ENCODE measurements around the gene EHBP1L1.

EHBP1L1 gene

GRCh38 chr11:65610404-65610803 is 34.6 kb downstream of the EHBP1L1 start:
- Histone ChIP-seq H2BK120ac (ENCODE audit: low read depth, low read length) (peak overlapping the region; percentile 8), H3K27me3 (ENCODE audit: control insufficient read depth in 1 of 2, insufficient read depth in 1 of 2, low read length in 2 of 2) (no peaks in the 10 kb centered on the region), H3K27ac (ENCODE audit: low read length, poor library complexity, severe bottlenecking) (no peak overlapping the region), H3K18ac (ENCODE audit: low read depth in 1 of 2, low read length in 2 of 2) (no peak overlapping the region), H3K9ac (ENCODE audit: low read length) (peak overlapping the region; percentile 38), H4K91ac (ENCODE audit: low read length) (no peak overlapping the region), H3K4me3 (ENCODE audit: insufficient read depth in 1 of 2, low read depth in 1 of 2, low read length in 2 of 2) (peak overlapping the region in 1 of 2 experiments; percentile 1), H3K79me1 (replicated peaks; ENCODE audit: low read length, poor library complexity, severe bottlenecking) (peaks cover 27% of the 10 kb centered on the region), H2BK12ac (ENCODE audit: low read length in 2 of 2) (no peak overlapping the region), H2BK15ac (ENCODE audit: low read depth, poor library complexity, severe bottlenecking) (peak overlapping the region; percentile 55), H3K36me3 (ENCODE audit: control insufficient read depth in 1 of 2, insufficient read depth in 2 of 2, low read depth in 1 of 2, low read length in 2 of 2) (peaks cover 31 to 65% of the 10 kb centered on the region in 2 experiments), H3K4me2 (ENCODE audit: low read length, poor library complexity, severe bottlenecking) (peak overlapping the region; percentile 33), H3K14ac (ENCODE audit: low read length in 2 of 2) (no peak overlapping the region), H2AK5ac (ENCODE audit: low read length, severe bottlenecking) (peak overlapping the region; percentile 75), H3K4ac (ENCODE audit: low read depth in 1 of 2, low read length in 2 of 2) (peak overlapping the region in 1 of 2 experiments; percentile 16), H3K9me3 (ENCODE audit: control insufficient read depth, low read length) (no peaks in the 10 kb centered on the region), H4K8ac (ENCODE audit: low read length) (no peak overlapping the region), H2BK5ac (ENCODE audit: low read depth, low read length, poor library complexity, severe bottlenecking) (no peak overlapping the region), H3K4me1 (ENCODE audit: control insufficient read depth, insufficient read depth, low read depth, low read length) (peaks cover 56% of the 10 kb centered on the region), H2AFZ (ENCODE audit: low read depth, low read length) (no peak overlapping the region), H3K23ac (ENCODE audit: low read length in 2 of 2) (no peak overlapping the region)
- DNase-seq: no peak
- 61% methylated on average over 5 of the region's 6 CpGs for WGBS

- Histone ChIP-seq H3K4me1 (ENCODE audit: control insufficient read depth, insufficient read depth, low read depth, low read length) (peaks cover 51% of the 10 kb centered on the region), H2BK15ac (ENCODE audit: low read depth, poor library complexity, severe bottlenecking) (peak overlapping the region; percentile 55)
- 41% methylated on average over 6 of the region's 10 CpGs for WGBS
These were observed 35.3 kb downstream of the EHBP1L1 start for GRCh38 chr11:65611028-65611757.

GRCh38 chr11:65611758-65612603 is 36.1 kb downstream of the EHBP1L1 start:
- H3K4me1 ChIP-seq (ENCODE audit: control insufficient read depth, insufficient read depth, low read depth, low read length): peaks cover 51% of the 10 kb centered on the region
- peak overlapping the region; percentile 48 for H2BK5ac ChIP-seq (ENCODE audit: low read depth, low read length, poor library complexity, severe bottlenecking)
- H3K23ac ChIP-seq (ENCODE audit: low read length in 2 of 2): peak overlapping the region in 1 of 2 experiments; percentile 46
- peaks cover 26 to 51% of the 10 kb centered on the region in 2 experiments for H3K36me3 ChIP-seq (ENCODE audit: control insufficient read depth in 1 of 2, insufficient read depth in 2 of 2, low read depth in 1 of 2, low read length in 2 of 2)
- peak overlapping the region; percentile 50 for H2AK5ac ChIP-seq (ENCODE audit: low read length, severe bottlenecking)
- peak overlapping the region; percentile 67 for H3K4me2 ChIP-seq (ENCODE audit: low read length, poor library complexity, severe bottlenecking)
- no peaks in the 10 kb centered on the region for H3K9me3 ChIP-seq (ENCODE audit: control insufficient read depth, low read length)
- WGBS: 71% methylated on average over 12 of the region's 12 CpGs
- H3K27ac ChIP-seq (ENCODE audit: low read length, poor library complexity, severe bottlenecking): peak overlapping the region; percentile 81
- peak overlapping the region; percentile 38 to 96 for H3K4me3 ChIP-seq (ENCODE audit: insufficient read depth in 1 of 2, low read depth in 1 of 2, low read length in 2 of 2)
- peak overlapping the region; percentile 46 to 68 for H3K4ac ChIP-seq (ENCODE audit: low read depth in 1 of 2, low read length in 2 of 2)
- H2AFZ ChIP-seq (ENCODE audit: low read depth, low read length): no peak overlapping the region
- peak overlapping the region; percentile 11 for H2BK120ac ChIP-seq (ENCODE audit: low read depth, low read length)
- peak; percentile 54 for DNase-seq
- H2BK15ac ChIP-seq (ENCODE audit: low read depth, poor library complexity, severe bottlenecking): peak overlapping the region; percentile 9
- peak overlapping the region; percentile 70 for H4K91ac ChIP-seq (ENCODE audit: low read length)
- no peak overlapping the region for H3K14ac ChIP-seq (ENCODE audit: low read length in 2 of 2)
- peak overlapping the region; percentile 40 to 46 for H3K18ac ChIP-seq (ENCODE audit: low read depth in 1 of 2, low read length in 2 of 2)
- peak overlapping the region; percentile 50 for H3K9ac ChIP-seq (ENCODE audit: low read length)
- H3K79me1 ChIP-seq (replicated peaks; ENCODE audit: low read length, poor library complexity, severe bottlenecking): peaks cover 16% of the 10 kb centered on the region
- H2BK12ac ChIP-seq (ENCODE audit: low read length in 2 of 2): peak overlapping the region in 1 of 2 experiments; percentile 11
- H3K27me3 ChIP-seq (ENCODE audit: control insufficient read depth in 1 of 2, insufficient read depth in 1 of 2, low read length in 2 of 2): no peaks in the 10 kb centered on the region
- peak overlapping the region; percentile 82 for H4K8ac ChIP-seq (ENCODE audit: low read length)

More at GRCh38 chr11:65611028-65611757, 35.3 kb downstream of the EHBP1L1 start:
- Histone ChIP-seq H2BK120ac (ENCODE audit: low read depth, low read length) (no peak overlapping the region), H3K79me1 (replicated peaks; ENCODE audit: low read length, poor library complexity, severe bottlenecking) (peaks cover 21% of the 10 kb centered on the region), H3K36me3 (ENCODE audit: control insufficient read depth in 1 of 2, insufficient read depth in 2 of 2, low read depth in 1 of 2, low read length in 2 of 2) (peaks cover 24 to 58% of the 10 kb centered on the region in 2 experiments), H3K4me2 (ENCODE audit: low read length, poor library complexity, severe bottlenecking) (peak overlapping the region; percentile 67), H2BK5ac (ENCODE audit: low read depth, low read length, poor library complexity, severe bottlenecking) (no peak overlapping the region), H4K91ac (ENCODE audit: low read length) (peak overlapping the region; percentile 55), H3K23ac (ENCODE audit: low read length in 2 of 2) (peak overlapping the region in 1 of 2 experiments; percentile 53), H2AK5ac (ENCODE audit: low read length, severe bottlenecking) (peak overlapping the region; percentile 75), H3K27me3 (ENCODE audit: control insufficient read depth in 1 of 2, insufficient read depth in 1 of 2, low read length in 2 of 2) (no peaks in the 10 kb centered on the region), H3K4me3 (ENCODE audit: insufficient read depth in 1 of 2, low read depth in 1 of 2, low read length in 2 of 2) (peak overlapping the region; percentile 38 to 96), H3K18ac (ENCODE audit: low read depth in 1 of 2, low read length in 2 of 2) (peak overlapping the region; percentile 46 to 56), H4K8ac (ENCODE audit: low read length) (peak overlapping the region; percentile 12), H3K9me3 (ENCODE audit: control insufficient read depth, low read length) (no peaks in the 10 kb centered on the region), H2BK12ac (ENCODE audit: low read length in 2 of 2) (no peak overlapping the region), H3K14ac (ENCODE audit: low read length in 2 of 2) (peak overlapping the region in 1 of 2 experiments; percentile 79), H2AFZ (ENCODE audit: low read depth, low read length) (no peak overlapping the region), H3K4ac (ENCODE audit: low read depth in 1 of 2, low read length in 2 of 2) (peak overlapping the region; percentile 24 to 68), H3K27ac (ENCODE audit: low read length, poor library complexity, severe bottlenecking) (peak overlapping the region; percentile 81), H3K9ac (ENCODE audit: low read length) (peak overlapping the region; percentile 50)
- DNase-seq: no peak

All from mesenchymal stem cell (in vitro differentiated cells and primary cell).